Stimulated activated CD4-positive, alpha-beta T cell treated with anti-CD3 and anti-CD28 coated beads, Interleukin-4, amount 100 ng/mL, for 4 hours (primary cell): ENCODE data around the gene DIS3L2.

Experiments used
- DNase-seq, 2 experiments: peaks; one replicate each; pipeline ENCODE4 v3.0.0-alpha.2; 2020

The DIS3L2 gene

DNA sequence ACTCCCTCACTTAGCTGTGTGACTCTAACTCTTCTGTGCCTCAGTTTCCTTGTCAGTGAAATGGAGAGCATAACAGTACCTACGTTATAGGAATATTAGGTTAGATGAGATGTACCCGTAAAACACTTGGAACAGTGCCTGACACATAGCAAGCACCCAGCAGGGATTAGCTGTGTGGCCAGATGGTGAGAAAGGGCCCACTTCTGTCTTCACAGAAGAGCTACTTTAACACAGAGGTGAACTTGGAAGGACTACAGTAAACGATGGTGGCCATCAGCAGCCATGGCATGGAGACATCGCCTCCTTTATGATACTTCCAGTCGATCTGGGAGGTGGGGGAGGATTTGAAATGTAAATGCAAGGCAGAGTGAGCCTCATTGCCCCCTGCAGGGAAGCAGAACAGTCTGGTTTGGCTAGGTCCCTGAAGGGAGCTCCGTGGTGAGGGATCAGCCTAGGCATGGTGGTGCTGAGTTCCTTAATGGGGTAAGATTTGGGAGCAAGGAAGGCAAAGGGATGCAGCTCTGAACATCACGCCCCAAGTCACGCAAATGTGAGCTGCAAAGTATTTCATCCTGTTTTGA is 315.3 kb downstream of the DIS3L2 start:
- DNase-seq: no peak

- no peak for DNase-seq
These were observed 317.0 kb downstream of the DIS3L2 start for GRCh38 chr2:232278534-232278933.

GRCh38 chr2:232280341-232280740 is 318.8 kb downstream of the DIS3L2 start:
- no peak for DNase-seq

- no peak for DNase-seq
These were observed 320.5 kb downstream of the DIS3L2 start for GRCh38 chr2:232281858-232282507.

DNA sequence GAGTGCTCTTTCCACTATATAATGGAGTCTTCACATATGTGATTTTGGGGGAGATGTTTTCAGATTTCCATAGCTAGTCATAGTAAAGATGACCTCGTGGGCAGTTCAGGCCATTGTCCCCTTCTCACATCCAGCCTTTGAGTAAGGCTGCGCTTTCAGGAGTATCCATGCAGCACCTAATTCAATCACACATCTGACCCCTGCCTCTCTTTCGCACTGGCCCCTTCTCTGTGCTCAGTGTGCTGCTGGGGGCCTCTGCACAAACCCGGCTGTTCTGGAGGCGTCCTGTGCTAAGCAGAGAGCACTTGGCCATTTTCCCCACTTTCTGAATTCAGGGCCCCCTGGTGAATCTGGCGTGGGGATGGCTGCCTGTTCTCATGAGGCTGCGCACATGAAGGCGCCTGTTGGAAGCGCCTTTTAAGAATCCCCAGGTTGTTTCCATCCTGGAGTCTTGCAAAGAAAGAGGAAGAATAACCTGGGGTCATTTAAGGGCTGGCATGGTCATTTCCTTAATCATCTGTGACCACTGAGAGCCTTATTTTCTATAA is 321.1 kb downstream of the DIS3L2 start:
- no peak for DNase-seq

GRCh38 chr2:232286001-232286868 is 324.7 kb downstream of the DIS3L2 start:
- no peak for DNase-seq

DNA sequence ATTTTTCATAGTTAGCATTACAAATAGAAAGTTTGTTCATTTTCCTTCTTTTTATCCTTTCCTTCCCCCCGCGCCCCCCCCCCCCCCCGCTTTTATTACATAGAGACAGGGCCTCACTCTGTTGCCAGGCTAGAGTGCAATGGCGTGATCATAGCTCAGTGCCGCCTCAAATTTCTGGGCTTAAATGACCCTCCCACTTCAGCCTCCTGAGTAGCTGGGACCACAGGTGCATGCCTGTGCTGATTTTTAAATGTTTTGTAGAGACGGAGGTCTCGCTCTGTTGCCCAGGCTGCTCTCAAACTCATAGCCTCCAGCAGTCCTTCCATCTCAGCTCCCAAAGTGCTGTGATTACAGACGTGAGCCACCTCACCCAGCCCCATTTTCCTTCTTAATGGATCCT is 325.8 kb downstream of the DIS3L2 start:
- no peak for DNase-seq

GRCh38 chr2:232288489-232289030 is 327.0 kb downstream of the DIS3L2 start:
- no peak for DNase-seq

DNA sequence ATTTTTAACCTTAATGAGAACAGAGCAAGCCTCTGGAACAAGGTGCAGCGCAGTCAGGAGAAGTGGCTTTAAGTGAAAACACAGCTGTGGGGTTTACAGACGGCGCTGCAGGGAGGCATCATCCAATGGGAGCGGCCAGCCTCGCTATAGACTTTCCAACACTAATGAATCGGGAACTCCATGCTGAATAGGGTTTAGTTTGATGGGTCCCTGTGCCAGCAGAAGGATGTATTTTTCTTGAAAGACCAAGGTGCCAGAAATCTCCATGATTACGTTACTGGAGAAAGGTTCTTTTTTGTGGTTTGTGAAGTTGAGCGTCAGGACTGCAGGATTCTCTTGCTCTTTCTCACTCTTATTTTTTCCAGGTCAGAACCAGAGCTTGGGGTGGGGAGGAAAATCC is 329.2 kb downstream of the DIS3L2 start:
- no peak for DNase-seq

DNA sequence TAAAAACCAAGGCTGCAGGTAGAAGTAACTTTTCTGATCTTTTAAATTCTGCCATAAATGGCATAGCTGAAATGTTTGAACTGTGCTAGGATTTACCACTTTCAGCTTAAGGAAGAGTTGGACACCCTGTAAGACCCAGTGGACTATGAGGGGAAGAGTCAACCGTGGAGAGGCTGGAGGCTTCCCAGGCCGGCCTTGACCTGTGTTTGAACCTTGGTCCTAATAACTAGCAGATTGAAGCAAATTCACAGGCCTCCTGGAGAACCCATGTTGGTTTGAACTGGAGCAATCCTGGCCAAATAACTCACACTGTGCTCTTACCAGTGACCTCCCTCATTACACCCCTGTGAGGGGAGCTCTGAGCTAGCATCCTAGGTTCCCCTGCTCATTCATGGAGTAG is 329.8 kb downstream of the DIS3L2 start:
- no peak for DNase-seq

GRCh38 chr2:232292395-232293154 is 331.1 kb downstream of the DIS3L2 start:
- peak; percentile 8 to 41 for DNase-seq

DNA sequence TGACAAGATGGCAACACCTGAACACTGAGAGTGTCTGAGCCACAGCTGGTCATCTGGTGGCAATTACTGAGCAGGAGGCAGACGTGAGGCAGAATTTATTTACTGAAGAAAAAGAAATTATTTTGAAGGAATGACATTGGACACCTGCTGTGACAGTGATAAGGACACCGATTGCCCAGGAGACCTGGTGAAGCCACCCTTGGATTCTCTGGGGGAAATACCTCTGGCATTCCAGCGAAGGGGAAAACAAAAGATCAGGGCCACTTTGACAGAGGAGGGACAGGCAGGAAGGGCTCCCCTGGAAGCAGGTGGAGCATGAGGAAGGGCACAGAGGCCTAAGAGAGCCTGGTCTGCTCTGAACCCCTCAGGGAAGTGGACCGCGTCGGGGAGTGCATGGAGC is 331.7 kb downstream of the DIS3L2 start:
- DNase-seq: no peak

- no peak for DNase-seq
These were observed 334.5 kb downstream of the DIS3L2 start for GRCh38 chr2:232295971-232296370.

DNA sequence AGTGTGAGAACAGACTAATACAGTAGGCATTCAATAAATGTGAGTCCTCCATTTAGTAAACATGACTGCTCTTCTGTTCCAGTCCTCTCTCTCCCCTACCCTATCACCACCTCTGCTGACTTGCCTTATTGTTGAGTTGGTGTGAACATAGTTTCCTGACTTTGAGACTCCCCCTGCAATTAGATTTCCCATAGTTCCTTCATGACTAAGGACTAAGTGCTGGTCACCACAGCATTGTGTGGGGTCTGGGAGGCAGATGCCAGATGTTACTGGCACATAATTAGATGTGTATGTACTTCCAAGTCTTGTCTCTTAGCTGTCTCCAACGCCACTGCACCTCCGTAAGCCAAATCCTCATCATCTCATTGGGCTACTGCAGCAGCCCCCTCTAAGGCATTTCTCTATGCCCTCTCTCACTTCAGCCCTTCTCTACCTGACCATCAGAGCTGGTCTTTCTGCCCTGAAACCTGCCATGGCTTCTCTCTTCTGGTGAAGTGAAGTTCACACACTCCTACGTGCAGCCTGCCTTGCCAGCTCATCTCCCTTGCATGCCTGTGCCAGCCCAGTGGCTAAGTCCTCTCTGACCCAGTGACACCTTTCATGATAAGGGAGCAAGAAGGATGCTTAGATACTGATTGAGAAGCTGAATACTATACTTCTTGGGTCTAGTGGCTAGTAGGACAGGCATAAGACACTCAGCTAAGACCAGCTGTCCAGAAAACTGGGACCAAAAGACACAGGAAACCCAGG is 335.4 kb downstream of the DIS3L2 start:
- no peak for DNase-seq

GRCh38 chr2:232299084-232299483 is 337.6 kb downstream of the DIS3L2 start:
- no peak for DNase-seq

- no peak for DNase-seq
These were observed 338.6 kb downstream of the DIS3L2 start for GRCh38 chr2:232299927-232300674.

DNA sequence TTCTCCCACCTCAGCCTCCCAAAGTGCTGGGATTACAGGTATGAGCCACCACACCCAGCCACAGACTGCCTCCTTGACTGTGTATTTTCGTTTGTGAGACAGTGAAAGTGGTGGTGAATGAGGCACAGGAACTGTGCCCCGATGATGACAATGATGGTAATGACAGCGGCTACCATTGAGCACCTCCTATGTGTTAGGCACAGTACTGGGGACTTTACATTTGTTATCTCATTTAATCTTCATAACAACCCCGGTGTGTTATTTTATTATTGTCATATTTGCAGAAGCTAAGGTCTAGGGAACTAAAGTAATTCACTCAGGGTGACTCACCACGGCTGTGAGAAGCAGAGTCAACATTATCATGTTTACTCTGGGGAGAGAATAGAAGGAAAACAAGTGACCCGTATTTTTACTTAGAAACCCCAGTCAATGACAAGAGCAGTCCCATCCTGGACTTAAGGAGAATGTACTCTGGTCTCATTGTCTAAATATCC is 339.4 kb downstream of the DIS3L2 start:
- DNase-seq: no peak

- DNase-seq: no peak
These were observed 342.7 kb downstream of the DIS3L2 start for GRCh38 chr2:232304236-232304635.

GRCh38 chr2:232306741-232307305 is 345.3 kb downstream of the DIS3L2 start:
- no peak for DNase-seq

GRCh38 chr2:232307854-232308253 is 346.3 kb downstream of the DIS3L2 start:
- no peak for DNase-seq

- DNase-seq: no peak
These were observed 347.5 kb downstream of the DIS3L2 start for GRCh38 chr2:232308986-232309385.
